Ovary (tissue), 9 donors: ENCODE results near the gene RAB43. TPM values are rescaled to one million over a fixed set of nuclear protein-coding genes. Genes with fewer than 3 reads are reported as not detected.
"Not testable (repeated sequence)": the region's sequence is repeated elsewhere in the genome, so short reads cannot be mapped to it uniquely, and the experiment has no call there.

Source experiments
- DNase-seq, 5 donors: peaks; one replicate each; pipeline ENCODE4 v3.0.0-alpha.2; 2019 to 2020
- H3K27ac ChIP-seq, 2 donors: fragments of 200-600 bp; one replicate each; pipeline versions ENCODE4 v1.5.1 to v1.8.0; 2019 to 2022
- H3K27me3 ChIP-seq: fragments of 200-600 bp; one replicate; pipeline ENCODE4 v1.8.0; 2022
- H3K36me3 ChIP-seq: fragments of 200-600 bp; sonication (generic); one replicate; pipeline ENCODE4 v1.5.1; 2019
- H3K4me1 ChIP-seq: one replicate; pipeline ENCODE4 v1.8.1; 2013; ENCODE audit warnings: mild to moderate bottlenecking, moderate library complexity; ENCODE audit not compliant: insufficient read depth
- H3K4me3 ChIP-seq: fragments of 200-600 bp; sonication (generic); one replicate; pipeline ENCODE4 v1.5.1; 2017
- H3K9me3 ChIP-seq, 2 donors: fragments of 200-600 bp in 1 of 2; sonication (generic) in 1 of 2; one replicate each; pipeline versions ENCODE4 v1.5.1 to v1.8.1; 2013 to 2019; ENCODE audit warnings: mild to moderate bottlenecking in 1 of 2, moderate library complexity in 1 of 2
- CTCF ChIP-seq, 3 donors: fragments of 450-650 bp in 2 of 3; fragments of 200-600 bp in 1 of 3; IDR thresholded peaks; one replicate each; pipeline versions ENCODE4 v1.5.1 to v1.8.0; 2016 to 2022; ENCODE audit warnings: antibody characterized with exemption in 3 of 3, mild to moderate bottlenecking in 1 of 3
- EP300 ChIP-seq: sonication (generic); formaldehyde crosslinking; IDR thresholded peaks from one replicate; pipeline ENCODE4 v1.6.1; 2017; ENCODE audit warnings: antibody characterized with exemption
- POLR2A ChIP-seq: fragments of 450-650 bp; IDR thresholded peaks from one replicate; pipeline ENCODE4 v1.6.1; 2017; ENCODE audit warnings: antibody characterized with exemption, mild to moderate bottlenecking, moderate library complexity
- WGBS, 3 donors: extraction: QIAGEN DNeasy Blood & Tissue Kit in 1 of 3; methylation state at CpG; one replicate each; pipeline versions ENCODE4 v1.1.5 to v1.1.7; 2013 to 2017; 5-methylcytosine and 5-hydroxymethylcytosine counted together
- intact Hi-C, 4 donors: fragments of 100-400 bp; cut with DNase I; formaldehyde crosslinking; loops; one replicate each; pipeline versions ENCODE4 v1.11.0 to v1.15.1; 2022 to 2023
- polyA plus RNA-seq, 2 donors: library from polyadenylated mRNA; stranded (reverse); fragments of 200-250 nt in 1 of 2; fragments of 350-450 nt in 1 of 2; fragmentation: Illumina TruSeq in 1 of 2; extraction: RNeasy Lipid Tissue Mini Kit (QIAGEN cat#74804) in 1 of 2; gene quantifications; one replicate each; pipeline ENCODE4 v1.2.3, GENCODE V29; 2013 to 2014
- total RNA-seq, 7 donors: library from RNA; depleted of rRNA in 2 of 7; stranded (reverse); fragments of >200 nt in 2 of 7; fragmentation: NEBNext Ultra II Directional in 3 of 7; extraction: Animal tissue kit (Norgen Biotek cat#: 25700) in 3 of 7; gene quantifications; one replicate each; pipeline versions ENCODE4 v1.1.0 to v1.2.4, GENCODE V29; 2016 to 2023
- donor health status: DM: no; HTN: no; CAD: no; lungs with moderate emphysema.
- donor health status: DM: no; HTN: no; CAD: no.
- donor health status: Bipolar disorder and iron deficiency.
- donor health status: DM: yes; HTN: yes; CAD: no.
- donor health status: DM: no; HTN: no; CAD: no.
- donor health status: DM: yes; HTN: yes; CAD: no.

Gene RAB43
- total and polyA plus RNA-seq, 9 donors: 0.88 to 37.7 (median 23.4) TPM

- DNase-seq: no peak
- H3K4me3 ChIP-seq: no peak overlapping the region
- no peaks in the 10 kb centered on the region for H3K9me3 ChIP-seq
- H3K36me3 ChIP-seq: no peaks in the 10 kb centered on the region
- H3K27me3 ChIP-seq: no peaks in the 10 kb centered on the region
- TF ChIP-seq CTCF (IDR thresholded peaks at IDR 0.05) (no peak), EP300 (no peak), POLR2A (no peak)
- no peak overlapping the region for H3K27ac ChIP-seq
- WGBS, 3 donors: 45 to 55% (median 47%) methylated on average over 5 of the region's 5 CpGs
- peaks cover 8% of the 10 kb centered on the region for H3K4me1 ChIP-seq
- intact Hi-C loops: no loop called here
Observed at GRCh38 chr3:129162729-129163579, 41.4 kb upstream of the RAB43 start.

- WGBS, 3 donors: 0 to 1% (median 1%) methylated on average over 12 of the region's 12 CpGs
- Histone ChIP-seq H3K9me3 (no peaks in the 10 kb centered on the region), H3K4me3 (peak overlapping the region; percentile 85), H3K27me3 (no peaks in the 10 kb centered on the region), H3K4me1 (peaks cover 8% of the 10 kb centered on the region), H3K36me3 (no peaks in the 10 kb centered on the region), H3K27ac (peak overlapping the region; percentile 63 to 86)
- no peak for TF ChIP-seq EP300
- TF ChIP-seq POLR2A: no peak
- no peak for TF ChIP-seq CTCF (IDR thresholded peaks at IDR 0.05)
- DNase-seq: no peak
- intact Hi-C loops: no loop called here
Observed at GRCh38 chr3:129161860-129162271, 40.3 kb upstream of the RAB43 start.

GRCh38 chr3:129160891-129161859 is 39.6 kb upstream of the RAB43 start, which contains the start of gene ISY1:
Gene ISY1 (minus strand): TSS chr3:129161063. CDS start chr3:129160975, 88 bp downstream.
- WGBS, 3 donors: 0% methylated on average over 67 of the region's 67 CpGs
- H3K4me1 ChIP-seq: peaks cover 8% of the 10 kb centered on the region
- intact Hi-C loops: no loop called here
- peak; percentile 85 to 89 (median 88) for DNase-seq
- H3K9me3 ChIP-seq: no peaks in the 10 kb centered on the region
- peak; percentile 37 to 65 (median 38) for TF ChIP-seq CTCF (IDR thresholded peaks at IDR 0.05)
- no peak for TF ChIP-seq EP300
- TF ChIP-seq POLR2A: peak; percentile 80
- H3K4me3 ChIP-seq: peak within 1 kb of the TSS; percentile 85
- H3K27ac ChIP-seq: peak within 1 kb of the TSS; percentile 63 to 86
- no peaks in the 10 kb centered on the region for H3K36me3 ChIP-seq
- H3K27me3 ChIP-seq: no peaks in the 10 kb centered on the region

GRCh38 chr3:129144786-129145185 is 23.2 kb upstream of the RAB43 start:
- H3K4me3 ChIP-seq: no peak overlapping the region
- no peak for TF ChIP-seq CTCF (IDR thresholded peaks at IDR 0.05)
- no peak for TF ChIP-seq EP300
- TF ChIP-seq POLR2A: no peak
- H3K4me1 ChIP-seq: no peaks in the 10 kb centered on the region
- intact Hi-C loops: no loop called here
- H3K36me3 ChIP-seq: no peaks in the 10 kb centered on the region
- H3K27ac ChIP-seq: no peak overlapping the region
- no peaks in the 10 kb centered on the region for H3K27me3 ChIP-seq
- H3K9me3 ChIP-seq: no peaks in the 10 kb centered on the region
- DNase-seq: no peak

- H3K36me3 ChIP-seq, intact Hi-C loops, H3K27me3 ChIP-seq, H3K4me1 ChIP-seq, H3K27ac ChIP-seq, H3K4me3 ChIP-seq, DNase-seq, H3K9me3 ChIP-seq: not testable (repeated sequence)
- 91 to 93% (median 91%) methylated on average over 5 of the region's 5 CpGs for WGBS, 3 donors
Observed at GRCh38 chr3:129141011-129141410, 19.4 kb upstream of the RAB43 start.
